ENCODE measurements around the gene PTPRK. TPM values are rescaled to one million over a fixed set of nuclear protein-coding genes. Genes with fewer than 3 reads are reported as not detected.

Gene PTPRK
- total RNA-seq, 4 donors from 2014 or later = 7.3 to 22.9 (median 13.0) TPM

DNA sequence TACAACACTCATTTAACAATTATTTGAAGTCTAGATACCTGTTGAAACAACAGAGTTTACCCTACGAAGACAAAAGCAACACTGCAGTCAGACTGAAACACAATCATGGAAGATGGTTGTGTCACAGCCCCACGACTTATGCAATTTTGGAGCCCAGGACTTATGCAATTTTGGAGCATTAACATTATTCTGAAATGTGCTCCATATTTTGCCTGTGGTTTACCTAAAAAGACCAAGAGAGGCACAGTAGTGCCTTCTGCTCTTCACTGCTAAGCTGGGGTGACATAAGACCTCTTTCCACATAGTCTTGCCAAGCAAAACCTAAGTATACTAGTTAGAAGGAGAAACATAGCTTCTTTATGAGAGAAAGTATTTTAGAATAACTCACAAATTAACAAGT, 216.5 kb downstream of the PTPRK start:
- in situ Hi-C loops (cut with MboI; ENCODE audit: low sequenced_read_pairs in 4 of 4) = no loop called here
- Histone ChIP-seq H3K9me3 (no peaks in the 10 kb centered on the region), H3K27ac (no peak overlapping the region), H3K27me3 (no peaks in the 10 kb centered on the region), H3K4me3 (no peak overlapping the region), H3K4me1 (no peaks in the 10 kb centered on the region), H3K36me3 (no peaks in the 10 kb centered on the region)
- intact Hi-C loops (cut with DNase I; ENCODE audit: low total_unique reads) = no loop called here
- TF ChIP-seq POLR2A (IDR thresholded peaks at IDR 0.05) = no peak
- TF ChIP-seq, protein P1, sequence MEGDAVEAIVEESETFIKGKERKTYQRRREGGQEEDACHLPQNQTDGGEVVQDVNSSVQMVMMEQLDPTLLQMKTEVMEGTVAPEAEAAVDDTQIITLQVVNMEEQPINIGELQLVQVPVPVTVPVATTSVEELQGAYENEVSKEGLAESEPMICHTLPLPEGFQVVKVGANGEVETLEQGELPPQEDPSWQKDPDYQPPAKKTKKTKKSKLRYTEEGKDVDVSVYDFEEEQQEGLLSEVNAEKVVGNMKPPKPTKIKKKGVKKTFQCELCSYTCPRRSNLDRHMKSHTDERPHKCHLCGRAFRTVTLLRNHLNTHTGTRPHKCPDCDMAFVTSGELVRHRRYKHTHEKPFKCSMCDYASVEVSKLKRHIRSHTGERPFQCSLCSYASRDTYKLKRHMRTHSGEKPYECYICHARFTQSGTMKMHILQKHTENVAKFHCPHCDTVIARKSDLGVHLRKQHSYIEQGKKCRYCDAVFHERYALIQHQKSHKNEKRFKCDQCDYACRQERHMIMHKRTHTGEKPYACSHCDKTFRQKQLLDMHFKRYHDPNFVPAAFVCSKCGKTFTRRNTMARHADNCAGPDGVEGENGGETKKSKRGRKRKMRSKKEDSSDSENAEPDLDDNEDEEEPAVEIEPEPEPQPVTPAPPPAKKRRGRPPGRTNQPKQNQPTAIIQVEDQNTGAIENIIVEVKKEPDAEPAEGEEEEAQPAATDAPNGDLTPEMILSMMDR (IDR thresholded peaks at IDR 0.05 in 4 of 5, conservative IDR thresholded peaks at IDR 0.05 in 1 of 5) = no peak
- DNase-seq (no peak), ATAC-seq (no peak)

DNA sequence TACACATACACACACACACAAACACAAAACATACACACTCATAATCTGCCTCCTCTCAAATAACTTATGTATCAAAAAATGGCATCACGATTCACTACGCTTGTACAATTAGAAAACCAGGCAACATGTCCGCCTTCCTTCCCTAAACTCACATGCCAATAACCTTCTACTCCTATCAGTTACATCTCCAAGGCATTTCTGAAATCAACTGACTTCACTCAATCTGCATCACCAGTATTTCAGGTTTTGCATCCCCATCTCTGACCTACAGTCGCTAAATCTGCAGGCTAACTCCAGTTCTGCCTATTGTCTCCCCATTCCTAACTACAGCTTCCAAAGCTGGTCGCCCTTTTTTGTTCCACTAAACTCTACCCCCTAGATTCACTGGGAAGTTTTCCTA, 217.5 kb downstream of the PTPRK start:
- TF ChIP-seq POLR2A (IDR thresholded peaks at IDR 0.05) = no peak
- TF ChIP-seq, protein P1 (IDR thresholded peaks at IDR 0.05 in 4 of 5, conservative IDR thresholded peaks at IDR 0.05 in 1 of 5) = no peak
- DNase-seq = no peak
- H3K4me3 ChIP-seq = no peak overlapping the region
- no peaks in the 10 kb centered on the region for H3K4me1 ChIP-seq
- H3K36me3 ChIP-seq = no peaks in the 10 kb centered on the region
- in situ Hi-C loops (cut with MboI; ENCODE audit: low sequenced_read_pairs in 4 of 4) (no loop called here), intact Hi-C loops (cut with DNase I; ENCODE audit: low total_unique reads) (no loop called here)
- H3K27me3 ChIP-seq = no peaks in the 10 kb centered on the region
- no peak overlapping the region for H3K27ac ChIP-seq
- ATAC-seq = no peak
- H3K9me3 ChIP-seq = no peaks in the 10 kb centered on the region

DNA sequence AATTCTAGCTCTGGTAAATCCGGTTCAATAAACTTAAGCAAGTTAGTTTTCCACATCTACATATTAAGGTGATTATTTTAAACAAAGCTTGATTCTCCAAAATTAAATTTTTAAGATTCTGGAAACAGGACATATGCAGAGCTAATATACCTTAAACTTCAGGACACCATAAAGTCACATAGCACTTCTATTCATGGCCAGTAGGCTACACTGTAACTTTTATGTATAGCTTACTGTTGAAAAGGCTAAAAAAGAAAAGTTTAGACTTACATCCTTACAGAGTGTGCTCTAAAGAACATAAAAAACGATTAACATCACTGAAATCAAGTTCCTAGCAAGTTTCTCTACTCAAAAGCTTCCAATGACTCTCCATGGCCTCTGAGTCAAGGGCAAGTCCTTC, 224.7 kb downstream of the PTPRK start:
- H3K27me3 ChIP-seq = no peaks in the 10 kb centered on the region
- ATAC-seq (no peak), DNase-seq (no peak)
- TF ChIP-seq, protein P1 (IDR thresholded peaks at IDR 0.05 in 4 of 5, conservative IDR thresholded peaks at IDR 0.05 in 1 of 5) = no peak
- no peak for TF ChIP-seq POLR2A (IDR thresholded peaks at IDR 0.05)
- H3K4me1 ChIP-seq = peaks cover 0 to 7% of the 10 kb centered on the region in 2 donors
- no peak overlapping the region for H3K27ac ChIP-seq
- intact Hi-C loops (cut with DNase I; ENCODE audit: low total_unique reads) = no loop called here
- H3K4me3 ChIP-seq = no peak overlapping the region
- no peaks in the 10 kb centered on the region for H3K9me3 ChIP-seq
- no peaks in the 10 kb centered on the region for H3K36me3 ChIP-seq
- in situ Hi-C loops (cut with MboI; ENCODE audit: low sequenced_read_pairs in 4 of 4) = no loop called here

DNA sequence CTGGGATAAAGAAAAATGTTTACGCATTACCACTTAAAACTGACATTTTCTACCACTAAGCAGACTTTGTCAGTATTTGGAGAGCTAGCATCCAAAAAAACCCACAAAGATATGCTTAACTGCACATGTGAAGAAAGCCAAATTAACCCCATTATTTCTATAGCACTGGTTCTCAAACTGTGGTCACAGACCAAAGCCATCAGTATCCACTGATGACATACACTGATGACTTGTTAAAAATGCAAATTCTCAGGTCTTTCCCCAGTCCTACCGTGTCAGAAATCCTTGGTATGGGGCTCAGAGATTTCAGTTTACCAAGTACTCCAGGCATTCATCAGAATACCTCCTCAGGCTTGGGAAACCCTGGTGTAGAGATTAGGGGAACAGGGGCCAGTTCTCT, 230.2 kb downstream of the PTPRK start:
- no peak for ATAC-seq
- Histone ChIP-seq H3K4me1 (peaks cover 0 to 6% of the 10 kb centered on the region in 2 donors), H3K27me3 (no peaks in the 10 kb centered on the region), H3K27ac (no peak overlapping the region), H3K9me3 (no peaks in the 10 kb centered on the region), H3K4me3 (no peak overlapping the region), H3K36me3 (no peaks in the 10 kb centered on the region)
- TF ChIP-seq, protein P1 (IDR thresholded peaks at IDR 0.05 in 4 of 5, conservative IDR thresholded peaks at IDR 0.05 in 1 of 5) = no peak
- in situ Hi-C loops (cut with MboI; ENCODE audit: low sequenced_read_pairs in 4 of 4) = no loop called here
- intact Hi-C loops (cut with DNase I; ENCODE audit: low total_unique reads) = no loop called here
- no peak for DNase-seq

DNA sequence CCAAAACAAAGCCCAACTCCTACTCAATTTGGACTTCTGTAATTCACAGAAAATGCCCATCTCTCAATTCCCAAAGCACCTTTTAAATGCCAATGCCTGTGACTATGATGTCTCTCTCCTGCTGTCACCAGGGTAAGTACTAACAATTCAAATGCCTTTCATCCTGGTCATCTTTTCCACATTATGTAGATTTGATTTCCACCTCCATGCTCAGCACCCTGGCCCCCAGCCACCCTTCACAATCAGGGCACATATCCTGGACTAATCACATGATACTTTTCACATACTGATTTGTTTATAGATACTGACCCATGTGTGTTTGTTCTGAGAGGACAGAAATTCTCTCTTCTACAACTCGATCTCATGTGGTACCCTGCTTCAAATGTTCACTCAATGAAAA, 236.3 kb downstream of the PTPRK start:
- no peak for TF ChIP-seq POLR2A (IDR thresholded peaks at IDR 0.05)
- TF ChIP-seq, protein P1 (IDR thresholded peaks at IDR 0.05 in 4 of 5, conservative IDR thresholded peaks at IDR 0.05 in 1 of 5) = no peak
- intact Hi-C loops (cut with DNase I; ENCODE audit: low total_unique reads) = no loop called here
- no peaks in the 10 kb centered on the region for H3K36me3 ChIP-seq
- no peak overlapping the region for H3K27ac ChIP-seq
- H3K4me3 ChIP-seq = no peak overlapping the region
- in situ Hi-C loops (cut with MboI; ENCODE audit: low sequenced_read_pairs in 4 of 4) = no loop called here
- ATAC-seq = no peak
- no peaks in the 10 kb centered on the region for H3K9me3 ChIP-seq
- DNase-seq = no peak
- H3K27me3 ChIP-seq = no peaks in the 10 kb centered on the region
- peaks cover 6 to 7% of the 10 kb centered on the region in 2 donors for H3K4me1 ChIP-seq
